Smooth muscle cell (in vitro differentiated cells): ENCODE data around the gene AMIGO3. TPM values are rescaled to one million over a fixed set of nuclear protein-coding genes. Genes with fewer than 3 reads are reported as not detected.
A peak's percentile ranks its signal among the peaks of the same experiment; 100 is the strongest.

ENCODE experiments used
- DNase-seq: peaks from one replicate; lab custom pipeline; 2025; ENCODE audit not compliant: unreplicated experiment; lab: John Stamatoyannopoulos, UW
- H2AFZ ChIP-seq: fragments of 200-600 bp; sonication (generic); 2 replicates; pipeline ENCODE4 v1.6.0; 2016; ENCODE audit warnings: antibody characterized with exemption, low read depth, mild to moderate bottlenecking
- H3F3A ChIP-seq: fragments of 200-600 bp; sonication (generic); 2 replicates; pipeline ENCODE4 v1.6.0; 2017; ENCODE audit warnings: antibody characterized with exemption, low read depth
- H3K27ac ChIP-seq: fragments of 200-600 bp; sonication (generic); 2 replicates; pipeline ENCODE4 v1.5.1; 2016; ENCODE audit warnings: low read depth, mild to moderate bottlenecking
- H3K27me3 ChIP-seq: fragments of 200-600 bp; sonication (generic); 2 replicates; pipeline ENCODE4 v1.6.1; 2016; ENCODE audit warnings: low read depth, mild to moderate bottlenecking
- H3K36me3 ChIP-seq: fragments of 200-600 bp; sonication (generic); 2 replicates; pipeline ENCODE4 v1.5.1; 2016; ENCODE audit warnings: low read depth
- H3K4me1 ChIP-seq: fragments of 200-600 bp; sonication (generic); 2 replicates; pipeline ENCODE4 v1.5.1; 2016; ENCODE audit warnings: low read depth
- H3K4me2 ChIP-seq: fragments of 200-600 bp; sonication (generic); 2 replicates; pipeline ENCODE4 v1.6.0; 2016; ENCODE audit warnings: mild to moderate bottlenecking
- H3K4me3 ChIP-seq: fragments of 200-600 bp; sonication (generic); 2 replicates; pipeline ENCODE4 v1.5.1; 2016; ENCODE audit warnings: mild to moderate bottlenecking
- H3K79me2 ChIP-seq: fragments of 200-600 bp; sonication (generic); 2 replicates; pipeline ENCODE4 v1.6.0; 2016; ENCODE audit warnings: low read depth, mild to moderate bottlenecking
- H3K9ac ChIP-seq: fragments of 200-600 bp; sonication (generic); 2 replicates; pipeline ENCODE4 v1.6.0; 2016; ENCODE audit warnings: low read depth
- H3K9me3 ChIP-seq: fragments of 200-600 bp; sonication (generic); replicated peaks from 2 replicates; pipeline ENCODE4 v1.5.1; 2016; ENCODE audit warnings: low read depth
- H4K20me1 ChIP-seq: fragments of 200-600 bp; sonication (generic); 2 replicates; pipeline ENCODE4 v1.6.0; 2016; ENCODE audit warnings: low read depth
- CTCF ChIP-seq: fragments of 200-600 bp; sonication (generic); IDR thresholded peaks from 2 replicates; pipeline ENCODE4 v1.5.1; 2017; ENCODE audit warnings: borderline replicate concordance, mild to moderate bottlenecking, antibody characterized with exemption; ENCODE audit not compliant: insufficient read depth, poor library complexity, severe bottlenecking
- WGBS: methylation state at CpG from one replicate; pipeline ENCODE4 v1.1.7; 2016; ENCODE audit warnings: low lambda C conversion rate; 5-methylcytosine and 5-hydroxymethylcytosine counted together
- polyA plus RNA-seq: library from polyadenylated mRNA; unstranded; fragments of >200 nt; fragmentation: Nextera tagmentation; extraction: Ambion mirVana; gene quantifications from 2 replicates; pipeline ENCODE4 v1.2.1, GENCODE V29; 2016
- total RNA-seq: library from RNA; depleted of rRNA; stranded (reverse); fragments of >200 nt; gene quantifications from 2 replicates; pipeline ENCODE4 v1.2.3, GENCODE V29; 2014

Gene AMIGO3
- total and polyA plus RNA-seq, 2 experiments from 2014 or later: 2.4 to 2.9 TPM

- no peaks in the 10 kb centered on the region for H3K79me2 ChIP-seq
- H3K4me1 ChIP-seq: no peaks in the 10 kb centered on the region
- no peak overlapping the region for H3K9ac ChIP-seq
- no peak overlapping the region for H3K4me2 ChIP-seq
- 100% methylated on average over 2 of the region's 2 CpGs for WGBS
- no peaks in the 10 kb centered on the region for H3F3A ChIP-seq
- no peaks in the 10 kb centered on the region for H3K9me3 ChIP-seq
- H3K4me3 ChIP-seq: no peak overlapping the region
- DNase-seq: no peak
- no peaks in the 10 kb centered on the region for H3K36me3 ChIP-seq
- no peak overlapping the region for H3K27ac ChIP-seq
- H3K27me3 ChIP-seq: no peaks in the 10 kb centered on the region
- no peak overlapping the region for H2AFZ ChIP-seq
- H4K20me1 ChIP-seq: no peaks in the 10 kb centered on the region
- TF ChIP-seq CTCF: no peak
Observed at GRCh38 chr3:49681232-49681522, 38.3 kb downstream of the AMIGO3 start.

GRCh38 chr3:49680493-49681231 lies 38.8 kb downstream of the AMIGO3 start:
- Histone ChIP-seq H3K9ac (no peak overlapping the region), H3K4me2 (no peak overlapping the region), H3K79me2 (no peaks in the 10 kb centered on the region), H3K27ac (no peak overlapping the region), H4K20me1 (no peaks in the 10 kb centered on the region), H3K9me3 (no peaks in the 10 kb centered on the region), H3K4me3 (no peak overlapping the region), H3K36me3 (no peaks in the 10 kb centered on the region), H3K4me1 (no peaks in the 10 kb centered on the region), H3F3A (no peaks in the 10 kb centered on the region), H2AFZ (no peak overlapping the region), H3K27me3 (no peaks in the 10 kb centered on the region)
- no peak for DNase-seq
- no peak for TF ChIP-seq CTCF
- WGBS: over 99% methylated on average over 7 of the region's 7 CpGs

- no peak for DNase-seq
- H3K9me3 ChIP-seq: no peaks in the 10 kb centered on the region
- no peak overlapping the region for H3K4me2 ChIP-seq
- no peak overlapping the region for H3K4me3 ChIP-seq
- no peaks in the 10 kb centered on the region for H3K36me3 ChIP-seq
- TF ChIP-seq CTCF: no peak
- no peak overlapping the region for H3K27ac ChIP-seq
- H3K79me2 ChIP-seq: no peaks in the 10 kb centered on the region
- WGBS: 98% methylated on average over 11 of the region's 11 CpGs
- no peak overlapping the region for H2AFZ ChIP-seq
- H3K27me3 ChIP-seq: no peaks in the 10 kb centered on the region
- peaks cover 5% of the 10 kb centered on the region for H3K4me1 ChIP-seq
- peaks cover 6% of the 10 kb centered on the region for H3F3A ChIP-seq
- H3K9ac ChIP-seq: no peak overlapping the region
- peaks cover 3% of the 10 kb centered on the region for H4K20me1 ChIP-seq
Observed at GRCh38 chr3:49675912-49676311, 43.6 kb downstream of the AMIGO3 start.

GRCh38 chr3:49674497-49674983 lies 44.9 kb downstream of the AMIGO3 start:
- peaks cover 3% of the 10 kb centered on the region for H4K20me1 ChIP-seq
- H3K9me3 ChIP-seq: no peaks in the 10 kb centered on the region
- H3K4me2 ChIP-seq: peak overlapping the region; percentile 93
- H3K9ac ChIP-seq: peak overlapping the region; percentile 89
- peak overlapping the region; percentile 87 for H3K27ac ChIP-seq
- no peaks in the 10 kb centered on the region for H3K27me3 ChIP-seq
- H3K4me1 ChIP-seq: peaks cover 5% of the 10 kb centered on the region
- H3K4me3 ChIP-seq: peak overlapping the region; percentile 92
- DNase-seq: no peak
- WGBS: 4% methylated on average over 32 of the region's 34 CpGs
- H2AFZ ChIP-seq: peak overlapping the region; percentile 75
- no peak for TF ChIP-seq CTCF
- no peaks in the 10 kb centered on the region for H3K79me2 ChIP-seq
- H3K36me3 ChIP-seq: no peaks in the 10 kb centered on the region
- peaks cover 6% of the 10 kb centered on the region for H3F3A ChIP-seq
